GM12873 (cell line): ENCODE measurements around the gene FAM89A.

Experiments
- CTCF ChIP-seq: IDR thresholded peaks from 2 replicates; pipeline ENCODE4 v1.5.1; 2012; ENCODE audit warnings: low read depth, mild to moderate bottlenecking, moderate library complexity, low read length, control low read depth; ENCODE audit not compliant: insufficient read depth; ENCODE audit errors: missing control alignments

Gene FAM89A

GRCh38 chr1:231023150-231023549 is 16.9 kb downstream of the FAM89A start:
- no peak for TF ChIP-seq CTCF

DNA sequence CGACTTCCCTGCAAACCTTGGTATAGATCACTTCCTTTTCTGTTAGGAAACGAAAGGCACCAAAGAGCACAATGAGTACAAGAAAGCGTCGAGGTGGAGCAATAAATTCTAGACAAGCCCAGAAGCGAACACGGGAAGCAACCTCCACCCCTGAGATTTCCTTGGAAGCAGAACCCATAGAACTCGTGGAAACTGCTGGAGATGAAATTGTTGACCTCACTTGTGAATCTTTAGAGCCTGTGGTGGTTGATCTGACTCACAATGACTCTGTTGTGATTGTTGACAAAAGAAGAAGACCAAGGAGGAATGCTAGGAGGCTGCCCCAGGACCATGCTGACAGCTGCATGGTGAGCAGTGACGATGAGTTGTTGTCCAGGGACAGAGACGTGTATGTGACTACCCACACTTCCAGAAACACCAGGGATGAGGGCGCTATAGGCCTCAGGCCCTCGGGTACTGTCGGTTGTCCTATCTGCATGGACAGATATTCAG is 18.5 kb downstream of the FAM89A start:
- no peak for TF ChIP-seq CTCF

DNA sequence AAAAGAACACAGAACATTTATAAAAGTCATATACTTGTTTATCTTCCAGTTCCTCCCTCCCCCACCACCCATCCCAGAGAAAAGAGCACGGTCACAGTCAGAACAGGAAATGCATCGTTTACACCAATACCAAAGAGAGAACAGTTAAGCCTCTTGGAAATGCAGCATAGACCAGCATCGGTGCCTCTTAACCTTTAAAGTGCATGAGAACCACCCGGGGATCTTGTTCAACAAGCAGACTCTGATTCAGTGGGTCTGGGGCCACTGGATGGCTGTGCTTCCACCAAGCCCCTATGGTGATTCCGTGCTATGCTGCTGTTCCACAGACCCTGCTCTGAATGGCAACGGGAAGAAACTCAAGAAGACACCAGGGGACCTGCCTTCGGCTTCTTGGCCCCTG is 19.2 kb downstream of the FAM89A start:
- no peak for TF ChIP-seq CTCF

DNA sequence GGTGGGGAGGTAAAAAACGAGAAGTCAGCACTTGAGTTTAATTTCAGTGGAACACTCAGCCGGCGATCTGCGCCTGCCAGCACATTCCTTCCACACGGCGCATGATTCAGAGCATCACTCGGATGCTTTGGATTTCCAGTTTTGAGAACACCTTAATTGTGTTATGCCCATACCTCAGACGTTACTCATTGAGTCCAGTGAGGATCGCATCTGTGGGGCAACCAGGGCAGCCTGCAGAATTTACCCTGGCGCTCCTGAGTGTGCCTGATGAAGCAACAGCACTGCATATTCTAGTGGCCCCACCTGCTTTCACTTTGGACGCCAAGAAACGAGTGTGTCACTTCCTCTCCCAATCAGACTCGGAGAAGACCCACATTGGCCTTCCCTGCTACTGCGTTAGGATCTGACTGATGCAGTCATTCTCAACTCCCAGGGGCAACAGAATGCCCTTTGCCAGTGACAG is 19.9 kb downstream of the FAM89A start:
- TF ChIP-seq CTCF: no peak

- TF ChIP-seq CTCF: no peak
Observed at GRCh38 chr1:231019711-231020110, 20.3 kb downstream of the FAM89A start.

GRCh38 chr1:231016966-231017365 is 23.1 kb downstream of the FAM89A start:
- no peak for TF ChIP-seq CTCF

DNA sequence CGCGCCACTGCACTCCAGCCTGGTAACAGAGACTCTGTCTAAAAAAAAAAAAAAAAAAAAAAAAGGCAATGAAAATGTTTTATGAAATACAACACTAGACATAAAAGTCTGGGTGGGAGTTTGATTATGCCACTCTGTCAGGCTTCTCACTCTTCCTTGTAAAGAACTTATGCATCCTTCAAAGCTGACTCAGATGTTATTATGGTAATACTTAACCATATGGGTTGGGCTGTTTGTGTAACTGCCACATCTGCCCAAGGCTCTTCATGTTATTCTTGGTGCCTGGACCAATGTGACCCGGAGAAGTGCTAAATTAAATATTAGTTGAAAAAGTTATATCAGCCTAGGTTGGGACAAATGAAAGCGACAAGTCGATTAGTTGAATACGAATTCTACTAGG is 23.8 kb downstream of the FAM89A start:
- no peak for TF ChIP-seq CTCF
